ENCODE data around the gene HHIPL1.

GRCh38 chr14:99673305-99674063 is 28.6 kb downstream of the HHIPL1 start:
- no peak for TF ChIP-seq EZH2 (IDR thresholded peaks at IDR 0.05; ENCODE audit: insufficient read depth, low read length)
- no peak for TF ChIP-seq CTCF (IDR thresholded peaks at IDR 0.05; ENCODE audit: insufficient read depth, low read depth, low read length)
